GM10248 (cell line): ENCODE measurements around the gene TMEM89.

Source experiments
- CTCF ChIA-PET: fragments of 300-600 bp; sonication (Branson Sonifier 250); formaldehyde crosslinking; extraction: SDS; loops from one replicate; lab custom pipeline; 2021; ENCODE audit warnings: antibody characterized with exemption; lab: Yijun Ruan, JAX
- POLR2A ChIA-PET: fragments of 350-650 bp; sonication (Branson Sonifier 250); formaldehyde crosslinking; extraction: SDS; loops from one replicate; lab custom pipeline; 2020; ENCODE audit warnings: antibody characterized with exemption; lab: Yijun Ruan, JAX
- DNase-seq: peaks from one replicate; pipeline ENCODE4 v3.0.0; 2012; ENCODE audit errors: extremely low spot score
- TF ChIP-seq, protein P1 (sequence below): IDR thresholded peaks from 2 replicates; pipeline ENCODE4 v1.5.1; 2012; ENCODE audit warnings: mild to moderate bottlenecking, low read depth; ENCODE audit errors: extremely low read depth, missing control alignments, control extremely low read depth

The TMEM89 gene

DNA sequence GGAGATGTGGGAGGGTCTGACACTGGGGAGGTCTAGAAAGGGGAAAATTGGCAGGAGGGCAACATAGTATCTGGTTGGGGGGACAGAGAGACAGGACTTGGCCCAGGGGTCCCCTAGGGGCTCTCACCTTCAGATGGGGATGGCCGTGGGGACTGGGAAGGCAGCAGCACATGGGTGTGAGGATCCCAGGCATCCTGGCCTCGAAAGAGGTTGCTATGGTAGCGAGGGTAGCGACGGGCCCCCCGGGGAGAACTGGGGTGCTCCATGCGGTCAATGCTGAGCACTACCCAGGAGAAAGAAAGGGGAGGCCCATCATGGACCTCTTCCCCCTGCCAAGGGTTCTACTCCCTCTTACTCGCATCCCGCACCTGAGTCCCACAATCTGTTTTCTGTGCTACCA, 26.1 kb upstream of the TMEM89 start:
- no peak for DNase-seq
- TF ChIP-seq, protein P1, sequence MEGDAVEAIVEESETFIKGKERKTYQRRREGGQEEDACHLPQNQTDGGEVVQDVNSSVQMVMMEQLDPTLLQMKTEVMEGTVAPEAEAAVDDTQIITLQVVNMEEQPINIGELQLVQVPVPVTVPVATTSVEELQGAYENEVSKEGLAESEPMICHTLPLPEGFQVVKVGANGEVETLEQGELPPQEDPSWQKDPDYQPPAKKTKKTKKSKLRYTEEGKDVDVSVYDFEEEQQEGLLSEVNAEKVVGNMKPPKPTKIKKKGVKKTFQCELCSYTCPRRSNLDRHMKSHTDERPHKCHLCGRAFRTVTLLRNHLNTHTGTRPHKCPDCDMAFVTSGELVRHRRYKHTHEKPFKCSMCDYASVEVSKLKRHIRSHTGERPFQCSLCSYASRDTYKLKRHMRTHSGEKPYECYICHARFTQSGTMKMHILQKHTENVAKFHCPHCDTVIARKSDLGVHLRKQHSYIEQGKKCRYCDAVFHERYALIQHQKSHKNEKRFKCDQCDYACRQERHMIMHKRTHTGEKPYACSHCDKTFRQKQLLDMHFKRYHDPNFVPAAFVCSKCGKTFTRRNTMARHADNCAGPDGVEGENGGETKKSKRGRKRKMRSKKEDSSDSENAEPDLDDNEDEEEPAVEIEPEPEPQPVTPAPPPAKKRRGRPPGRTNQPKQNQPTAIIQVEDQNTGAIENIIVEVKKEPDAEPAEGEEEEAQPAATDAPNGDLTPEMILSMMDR, result no peak
- POLR2A ChIA-PET, result interaction anchor here (0.6 kb wide), 1 partner anchor 141 kb away, joined by 4 read pairs; no protein-coding TSS in a partner anchor
- CTCF ChIA-PET, result no interaction called here

DNA sequence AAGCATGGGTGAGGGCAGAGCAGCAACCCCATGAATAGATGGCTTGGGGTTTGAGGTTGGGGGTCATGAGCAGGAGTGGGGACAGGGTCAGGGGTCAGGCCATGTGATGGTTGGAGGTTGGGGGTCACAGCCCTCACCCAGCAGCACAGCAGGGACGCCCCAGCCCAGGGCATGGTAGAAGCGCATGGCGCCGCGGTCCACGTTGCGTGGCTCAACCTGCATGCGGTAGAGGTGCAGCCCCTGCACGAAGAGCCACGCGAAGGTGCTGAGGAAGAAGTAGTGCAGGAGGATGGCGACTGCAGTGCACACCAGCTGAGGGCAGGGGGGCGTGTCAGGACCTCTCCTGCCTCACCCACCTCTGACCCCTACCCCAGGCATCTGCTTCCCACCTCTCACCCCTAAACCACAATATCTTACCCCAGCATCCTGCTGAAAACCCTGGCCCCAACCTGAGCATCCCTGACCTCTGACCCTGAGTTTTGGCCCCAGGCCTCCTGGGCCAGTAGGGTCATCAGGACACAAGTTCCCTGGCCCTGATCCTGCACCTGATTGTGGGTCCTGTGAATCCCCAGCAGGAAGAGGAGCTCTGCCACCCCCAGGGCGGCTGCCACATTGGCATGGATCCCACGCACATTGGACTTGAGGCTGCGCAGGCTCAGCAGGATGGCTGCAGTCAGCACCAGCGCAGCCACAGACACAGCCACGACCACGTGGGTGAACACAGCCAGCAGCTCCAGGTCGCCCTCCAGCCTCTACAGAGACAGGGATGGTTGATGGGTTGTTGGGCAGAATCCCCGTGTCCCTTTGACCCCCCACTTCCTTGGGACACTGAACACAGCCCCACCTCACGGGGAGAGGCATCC, 23.6 kb upstream of the TMEM89 start:
- no peak for DNase-seq
- TF ChIP-seq, protein P1, result no peak
- ChIA-PET POLR2A (no interaction called here), CTCF (interaction anchor here (1.0 to 1.6 kb wide), 2 partner anchors 9 to 19 kb away, joined by 3 read pairs; no protein-coding TSS in a partner anchor)

DNA sequence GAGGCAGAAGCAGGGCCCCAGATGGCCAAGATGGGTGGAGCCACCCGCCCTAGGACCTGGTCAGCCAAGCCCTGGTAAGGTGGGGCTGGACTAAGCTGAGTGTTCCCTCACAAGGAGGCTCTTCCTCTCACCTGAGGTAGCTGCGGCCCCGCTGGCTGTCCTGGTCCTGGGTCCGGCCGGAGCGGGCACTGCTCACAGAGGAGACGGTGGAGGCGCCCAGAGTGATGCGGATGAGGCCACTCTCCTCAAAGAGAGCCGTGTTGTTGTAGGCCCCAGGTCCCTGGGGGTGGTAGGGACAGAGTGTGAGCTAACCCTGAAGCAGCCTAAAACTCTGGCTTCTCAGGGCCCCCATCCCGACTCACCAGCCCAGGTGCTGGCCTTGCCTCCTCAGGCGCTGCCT, 21.0 kb upstream of the TMEM89 start:
- CTCF ChIA-PET, result interaction anchor here (1.0 kb wide), 1 partner anchor 22 kb away, joined by 3 read pairs; no protein-coding TSS in a partner anchor
- DNase-seq, result no peak
- POLR2A ChIA-PET, result no interaction called here
- TF ChIP-seq, protein P1, result no peak

DNA sequence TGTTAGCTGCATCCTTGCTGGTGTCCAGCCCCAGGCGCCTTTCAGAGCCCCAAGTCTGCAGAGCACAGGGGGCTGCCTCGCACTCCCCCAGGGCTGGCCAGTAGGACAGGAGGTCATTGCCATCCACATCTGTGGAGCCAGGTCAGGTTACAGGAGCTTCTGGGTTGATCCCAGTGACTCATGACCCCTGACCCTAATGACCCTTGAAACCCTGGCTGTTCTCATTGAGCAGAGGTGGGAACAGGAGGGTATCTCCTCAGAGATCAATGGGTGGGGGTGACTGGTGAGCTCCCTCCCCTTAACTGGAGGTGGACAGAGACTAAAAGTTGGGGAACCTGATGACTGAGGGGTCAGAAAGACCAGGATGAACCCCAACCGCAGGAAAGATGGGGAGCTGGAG, 19.8 kb upstream of the TMEM89 start:
- TF ChIP-seq, protein P1, result no peak
- DNase-seq, result no peak
- ChIA-PET CTCF (no interaction called here), POLR2A (no interaction called here)

DNA sequence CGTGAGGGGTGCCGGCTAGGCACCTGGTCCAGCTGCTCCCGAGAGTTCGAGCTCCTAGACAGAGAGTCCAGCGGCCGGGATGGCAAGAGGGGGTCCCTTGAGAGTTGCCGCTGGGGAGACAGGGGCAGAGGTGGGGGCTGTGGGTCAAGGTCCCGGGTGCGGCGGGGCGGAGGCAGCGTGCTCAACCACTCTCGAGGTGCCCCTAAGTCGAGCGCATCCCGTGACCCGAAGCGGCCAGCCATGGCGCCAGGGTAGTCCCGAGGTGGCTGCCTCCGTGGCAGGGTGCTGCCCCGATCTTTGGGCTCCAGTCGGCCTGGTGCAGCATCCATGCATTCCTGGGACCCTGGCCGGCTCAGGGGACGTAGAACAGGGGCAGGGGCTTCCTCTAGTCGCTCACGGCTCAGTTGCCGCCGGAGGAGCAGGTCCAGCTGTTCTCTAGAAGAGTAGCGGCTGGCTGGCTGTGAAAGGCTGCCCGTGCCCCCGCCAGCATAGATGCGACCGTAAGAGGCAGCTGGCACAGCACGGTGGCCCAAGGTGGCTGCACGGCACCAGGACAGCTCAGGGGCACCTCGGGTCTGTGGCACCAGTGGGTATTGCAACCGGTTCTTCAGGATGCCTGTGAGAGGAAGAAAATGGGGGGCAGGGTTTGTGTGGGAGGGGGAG, 18.5 kb upstream of the TMEM89 start:
- POLR2A ChIA-PET, result no interaction called here

DNA sequence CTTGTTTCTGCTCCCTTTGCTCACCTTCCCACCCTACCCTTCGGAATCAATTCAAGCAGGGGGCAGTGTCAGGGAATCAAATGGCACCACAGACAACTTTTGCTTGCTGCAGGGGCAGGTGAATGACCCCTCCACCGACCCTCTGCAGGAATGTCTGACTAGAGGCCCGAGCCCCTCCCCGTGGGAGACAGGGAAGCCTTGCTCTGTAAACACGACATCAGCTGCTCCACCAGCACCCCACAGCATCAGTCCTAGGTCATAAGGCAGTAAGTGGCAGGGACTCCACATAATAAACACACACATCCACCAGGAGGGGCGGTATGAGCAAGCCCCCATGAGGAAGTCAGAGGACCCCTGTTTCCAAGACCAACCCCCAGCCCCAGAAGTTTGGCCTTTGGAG, 15.7 kb upstream of the TMEM89 start:
- TF ChIP-seq, protein P1, result no peak
- ChIA-PET POLR2A (no interaction called here), CTCF (interaction anchor here (1.7 to 2.0 kb wide), 2 partner anchors 27 to 400 kb away, joined by 3 to 6 read pairs; no protein-coding TSS in a partner anchor)
- no peak for DNase-seq

More for the DNA sequence above, 18.5 kb upstream of the TMEM89 start:
- TF ChIP-seq, protein P1, result no peak
- no peak for DNase-seq
- CTCF ChIA-PET, result no interaction called here
